ENCODE measurements around the gene E2F2. TPM values are rescaled to one million over a fixed set of nuclear protein-coding genes. Genes with fewer than 3 reads are reported as not detected.
A peak's percentile ranks its signal among the peaks of the same experiment; 100 is the strongest.
"Not testable (repeated sequence)": the region's sequence is repeated elsewhere in the genome, so short reads cannot be mapped to it uniquely, and the experiment has no call there.

Gene E2F2
- polyA plus RNA-seq, 1 of the 3 experiments (the other 2 are of a cell fraction) = 0.43 TPM

GRCh38 chr1:23543707-23544443, 12.8 kb upstream of the E2F2 start:
- 73% methylated on average over 8 of the region's 8 CpGs for WGBS (ENCODE audit: low lambda C conversion rate)
- CTCF ChIA-PET = interaction anchor here (0.6 to 18.2 kb wide), 24 partner anchors 14 to 376 kb away, joined by 3 to 708 read pairs (median 8); partner anchors contain the start of gene ID3
- Histone ChIP-seq H3K4me1 (ENCODE audit: control insufficient read depth in 1 of 2, insufficient read depth in 2 of 2, low read depth in 1 of 2, low read length in 1 of 2) (peaks cover 4 to 8% of the 10 kb centered on the region in 2 experiments; a peak in 2 of 4 replicates), H3F3A (replicated peaks; ENCODE audit: insufficient read depth) (no peaks in the 10 kb centered on the region), H3K4me2 (no peak overlapping the region), H3K9me3 (no peaks in the 10 kb centered on the region), H3K36me3 (replicated peaks in 1 of 2; ENCODE audit: control insufficient read depth in 1 of 2, insufficient read depth in 2 of 2, low read length in 1 of 2) (no peaks in the 10 kb centered on the region), H3K9ac (no peak overlapping the region), H3K4me3 (ENCODE audit: low read depth in 2 of 2, low read length in 1 of 2) (no peak overlapping the region), H4K20me1 (ENCODE audit: insufficient read depth) (no peaks in the 10 kb centered on the region), H2AFZ (ENCODE audit: low read depth) (no peak overlapping the region), H3K9me2 (no peaks in the 10 kb centered on the region), H3K79me2 (ENCODE audit: insufficient read depth) (no peaks in the 10 kb centered on the region), H3K27me3 (ENCODE audit: insufficient read depth) (no peaks in the 10 kb centered on the region), H3K27ac (ENCODE audit: low read depth in 2 of 2, low read length in 1 of 2) (no peak overlapping the region)
- no peak for DNase-seq
- TF ChIP-seq SIN3A (IDR thresholded peaks at IDR 0.05; ENCODE audit: borderline replicate concordance, low read depth, low read length) (no peak), FOSL2 (IDR thresholded peaks at IDR 0.05; ENCODE audit: borderline replicate concordance, low read depth) (no peak), TCF12 (IDR thresholded peaks at IDR 0.05) (no peak), MEF2A (IDR thresholded peaks at IDR 0.05; ENCODE audit: borderline replicate concordance, low read depth) (no peak), NFIC (IDR thresholded peaks at IDR 0.05; ENCODE audit: borderline replicate concordance) (no peak), JUND (IDR thresholded peaks at IDR 0.05) (no peak)
- POLR2A ChIA-PET = interaction anchor here (0.9 to 1.1 kb wide), 2 partner anchors 95 to 147 kb away, joined by 3 read pairs; partner anchors contain the start of gene RPL11

GRCh38 chr1:23542940-23543339, 11.9 kb upstream of the E2F2 start:
- H3K79me2 ChIP-seq (ENCODE audit: insufficient read depth); H3K9ac ChIP-seq; H3K4me2 ChIP-seq; H3K36me3 ChIP-seq (replicated peaks in 1 of 2; ENCODE audit: control insufficient read depth in 1 of 2, insufficient read depth in 2 of 2, low read length in 1 of 2); H2AFZ ChIP-seq (ENCODE audit: low read depth); H3K4me3 ChIP-seq (ENCODE audit: low read depth in 2 of 2, low read length in 1 of 2); DNase-seq; H4K20me1 ChIP-seq (ENCODE audit: insufficient read depth); H3F3A ChIP-seq (replicated peaks; ENCODE audit: insufficient read depth); H3K9me3 ChIP-seq; H3K27me3 ChIP-seq (ENCODE audit: insufficient read depth); POLR2A ChIA-PET; H3K9me2 ChIP-seq; H3K27ac ChIP-seq (ENCODE audit: low read depth in 2 of 2, low read length in 1 of 2); H3K4me1 ChIP-seq (ENCODE audit: control insufficient read depth in 1 of 2, insufficient read depth in 2 of 2, low read depth in 1 of 2, low read length in 1 of 2): not testable (repeated sequence)
- 89% methylated on average over 5 of the region's 5 CpGs for WGBS (ENCODE audit: low lambda C conversion rate)
- CTCF ChIA-PET = interaction anchor here (0.6 to 29.7 kb wide), 6 partner anchors 15 to 149 kb away, joined by 3 to 708 read pairs (median 44); partner anchors contain the start of genes ID3 and RPL11

GRCh38 chr1:23539698-23540266, 8.7 kb upstream of the E2F2 start:
- Histone ChIP-seq H3K4me1 (ENCODE audit: control insufficient read depth in 1 of 2, insufficient read depth in 2 of 2, low read depth in 1 of 2, low read length in 1 of 2) (peaks cover 4 to 9% of the 10 kb centered on the region in 2 experiments; a peak in 2 of 4 replicates), H3K36me3 (replicated peaks in 1 of 2; ENCODE audit: control insufficient read depth in 1 of 2, insufficient read depth in 2 of 2, low read length in 1 of 2) (no peaks in the 10 kb centered on the region), H3K79me2 (ENCODE audit: insufficient read depth) (no peaks in the 10 kb centered on the region), H3K9ac (no peak overlapping the region), H3K9me2 (no peaks in the 10 kb centered on the region), H3K27me3 (ENCODE audit: insufficient read depth) (no peaks in the 10 kb centered on the region), H3K4me3 (ENCODE audit: low read depth in 2 of 2, low read length in 1 of 2) (peak overlapping the region in 1 of 2 experiments; percentile 31; a peak in 1 of 4 replicates), H4K20me1 (ENCODE audit: insufficient read depth) (no peaks in the 10 kb centered on the region), H2AFZ (ENCODE audit: low read depth) (peak overlapping the region; percentile 66), H3K27ac (ENCODE audit: low read depth in 2 of 2, low read length in 1 of 2) (peak overlapping the region in 1 of 2 experiments; percentile 14; a peak in 1 of 4 replicates), H3K9me3 (no peaks in the 10 kb centered on the region), H3F3A (replicated peaks; ENCODE audit: insufficient read depth) (no peaks in the 10 kb centered on the region), H3K4me2 (peak overlapping the region; percentile 20; the same call in 1 of the 2 replicates)
- peak; percentile 90 for DNase-seq
- CTCF ChIA-PET = interaction anchor here (0.6 to 29.7 kb wide), 52 partner anchors 9 to 563 kb away, joined by 3 to 708 read pairs (median 4); partner anchors contain the start of genes ASAP3, E2F2, ID3 and RPL11
- 10% methylated on average over 16 of the region's 16 CpGs for WGBS (ENCODE audit: low lambda C conversion rate)
- POLR2A ChIA-PET = interaction anchor here (0.7 to 1.7 kb wide), 5 partner anchors 9 to 195 kb away, joined by 3 to 11 read pairs (median 5); partner anchors contain the start of genes E2F2, HNRNPR and RPL11
- TF ChIP-seq EP300 (IDR thresholded peaks at IDR 0.05; ENCODE audit: borderline replicate concordance in 1 of 2, low read depth in 1 of 2, low read length in 1 of 2) (no peak), CHD2 (IDR thresholded peaks at IDR 0.05; ENCODE audit: low read length, partially characterized antibody) (peak; percentile 84), POLR2AphosphoS5 (IDR thresholded peaks at IDR 0.05; ENCODE audit: low read depth, low read length) (no peak), MAX (IDR thresholded peaks at IDR 0.05; ENCODE audit: low read depth) (0 out of 2 replicates have a peak, but pooled peaks have one; percentile 42), SIN3A (IDR thresholded peaks at IDR 0.05; ENCODE audit: borderline replicate concordance, low read depth, low read length) (0 out of 2 replicates have a peak, but pooled peaks have one; percentile 44), USF1 (IDR thresholded peaks at IDR 0.05; ENCODE audit: borderline replicate concordance, low read depth) (peak; percentile 25; the same call in 1 of the 2 replicates), CTCF (IDR thresholded peaks at IDR 0.05) (peak; percentile 97), IRF3 (IDR thresholded peaks at IDR 0.05; ENCODE audit: low read depth, low read length) (no peak), NFIC (IDR thresholded peaks at IDR 0.05; ENCODE audit: borderline replicate concordance) (no peak), JUND (IDR thresholded peaks at IDR 0.05) (no peak)

All from SK-N-SH (cell line).